HUES48 (cell line): ENCODE measurements around the gene HEXA.
"Not testable (repeated sequence)": the region's sequence is repeated elsewhere in the genome, so short reads cannot be mapped to it uniquely, and the experiment has no call there.

Experiments
- H3K27ac ChIP-seq: one replicate; pipeline ENCODE4 v1.7.0; 2013; ENCODE audit warnings: low read depth, low read length, inconsistent platforms
- H3K27me3 ChIP-seq: 2 replicates; pipeline ENCODE4 v1.6.1; 2013; ENCODE audit warnings: mild to moderate bottlenecking, low read length; ENCODE audit not compliant: control insufficient read depth, insufficient read depth
- H3K36me3 ChIP-seq: 2 replicates; pipeline ENCODE4 v1.6.1; 2013; ENCODE audit warnings: low read length; ENCODE audit not compliant: control insufficient read depth, insufficient read depth
- H3K4me1 ChIP-seq: 2 replicates; pipeline ENCODE4 v1.6.1; 2013; ENCODE audit warnings: mild to moderate bottlenecking, low read length; ENCODE audit not compliant: control insufficient read depth, insufficient read depth
- H3K4me3 ChIP-seq: 2 replicates; pipeline ENCODE4 v1.5.1; 2013; ENCODE audit warnings: mild to moderate bottlenecking, low read depth, low read length
- H3K9ac ChIP-seq: 2 replicates; pipeline ENCODE4 v1.6.1; 2013; ENCODE audit warnings: mild to moderate bottlenecking, low read depth, low read length, moderate library complexity
- H3K9me3 ChIP-seq: 2 replicates; pipeline ENCODE4 v1.6.1; 2013; ENCODE audit warnings: low read length; ENCODE audit not compliant: control insufficient read depth, insufficient read depth

Gene HEXA

DNA sequence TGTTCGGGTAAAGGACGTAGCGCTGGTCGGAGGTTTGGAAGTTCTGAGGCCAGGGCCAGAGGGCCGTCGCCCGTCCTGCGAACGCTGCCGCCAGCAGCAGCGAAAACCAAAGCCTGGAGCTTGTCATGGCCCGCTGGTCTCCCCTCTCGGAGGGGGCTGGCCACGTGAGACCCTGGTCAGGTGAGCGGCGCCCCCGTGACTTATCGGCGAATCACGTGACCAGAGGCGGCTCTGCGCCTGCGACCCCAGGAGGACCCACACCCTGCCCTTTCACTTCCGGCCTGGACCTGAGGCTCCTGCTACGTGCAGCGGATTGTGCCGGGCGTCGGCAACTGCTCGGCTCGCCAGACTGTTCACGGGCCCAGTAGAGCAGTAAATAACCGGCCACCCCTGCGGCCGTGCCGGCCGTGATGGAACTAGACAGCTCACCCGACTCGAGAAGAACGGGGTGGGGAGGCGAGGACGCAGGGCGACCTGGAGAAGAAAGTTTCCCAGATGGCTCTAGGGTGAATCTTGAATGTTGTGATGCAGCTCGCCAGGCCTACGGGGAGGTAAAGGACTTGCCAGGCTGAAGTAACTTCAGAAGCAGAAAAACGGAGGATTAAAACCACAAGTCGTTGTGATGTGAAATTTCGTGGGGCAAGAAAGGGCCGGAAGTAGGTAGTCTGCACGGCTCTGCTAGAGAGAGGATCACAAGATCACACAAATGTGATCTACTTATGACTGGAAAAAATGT is at the start of gene HEXA:
HEXA (minus strand) TSS at position 169 of the 736 bp plus-strand sequence; CDS start at position 127, 42 bp downstream.
- H3K36me3 ChIP-seq, result no peaks in the 10 kb centered on the region; the same call in 1 of the 2 replicates
- no peaks in the 10 kb centered on the region; the same call in 1 of the 2 replicates for H3K27me3 ChIP-seq
- peak within 1 kb of the TSS; percentile 70 for H3K27ac ChIP-seq
- H3K4me3 ChIP-seq, result peak within 1 kb of the TSS; percentile 83
- H3K9ac ChIP-seq, result peak within 1 kb of the TSS; percentile 83
- H3K9me3 ChIP-seq, result no peaks in the 10 kb centered on the region
- 0 out of 2 replicates have a peak, but pooled peaks cover 7% of the 10 kb centered on the region for H3K4me1 ChIP-seq

DNA sequence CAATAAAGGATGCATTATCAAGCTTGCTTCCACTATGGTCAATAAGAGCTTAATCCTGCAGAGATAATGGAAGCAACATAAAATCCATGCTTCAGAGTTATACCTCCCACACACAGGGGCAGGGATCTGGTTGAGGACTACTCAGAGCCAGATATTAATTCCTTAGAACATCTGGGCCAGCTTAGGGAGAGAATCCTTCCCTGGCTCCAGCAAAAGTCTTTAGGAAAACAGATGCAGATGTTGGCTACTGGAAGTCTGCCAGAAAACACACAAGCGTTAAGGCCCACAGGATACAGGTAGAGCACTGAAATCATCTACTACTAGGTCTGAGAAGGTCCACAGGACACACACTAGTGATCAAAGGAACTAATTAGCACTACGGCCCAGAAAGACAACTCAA is 47.4 kb upstream of the HEXA start:
- H3K4me1 ChIP-seq, result no peaks in the 10 kb centered on the region
- H3K27me3 ChIP-seq, result no peaks in the 10 kb centered on the region
- no peak overlapping the region for H3K9ac ChIP-seq
- no peaks in the 10 kb centered on the region for H3K36me3 ChIP-seq
- H3K27ac ChIP-seq, result no peak overlapping the region
- 0 out of 2 replicates have a peak, but pooled peaks cover 6% of the 10 kb centered on the region for H3K9me3 ChIP-seq
- H3K4me3 ChIP-seq, result no peak overlapping the region

DNA sequence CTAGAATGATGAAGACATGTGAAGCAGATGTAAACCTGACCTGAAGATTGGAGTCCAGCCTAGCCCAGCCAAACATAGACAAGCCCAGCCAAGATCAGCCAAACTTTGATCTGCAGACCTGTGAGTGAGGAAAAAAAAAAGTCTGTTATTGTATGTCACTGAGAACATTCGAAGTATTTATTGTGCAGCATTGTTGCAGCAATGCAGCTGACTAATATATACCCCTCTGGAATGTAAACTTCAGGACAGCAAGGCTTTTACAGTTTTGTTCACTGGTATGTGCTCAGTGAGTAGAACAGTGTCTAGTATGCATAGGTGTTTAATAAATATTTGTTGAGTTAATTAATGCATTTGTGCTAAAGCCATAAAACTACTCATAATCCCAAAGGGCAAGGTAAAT is 45.7 kb upstream of the HEXA start:
- H3K9me3 ChIP-seq, result no peaks in the 10 kb centered on the region
- H3K36me3 ChIP-seq, result no peaks in the 10 kb centered on the region
- no peak overlapping the region for H3K4me3 ChIP-seq
- H3K27ac ChIP-seq, result no peak overlapping the region
- H3K27me3 ChIP-seq, result no peaks in the 10 kb centered on the region
- no peaks in the 10 kb centered on the region for H3K4me1 ChIP-seq
- H3K9ac ChIP-seq, result no peak overlapping the region

DNA sequence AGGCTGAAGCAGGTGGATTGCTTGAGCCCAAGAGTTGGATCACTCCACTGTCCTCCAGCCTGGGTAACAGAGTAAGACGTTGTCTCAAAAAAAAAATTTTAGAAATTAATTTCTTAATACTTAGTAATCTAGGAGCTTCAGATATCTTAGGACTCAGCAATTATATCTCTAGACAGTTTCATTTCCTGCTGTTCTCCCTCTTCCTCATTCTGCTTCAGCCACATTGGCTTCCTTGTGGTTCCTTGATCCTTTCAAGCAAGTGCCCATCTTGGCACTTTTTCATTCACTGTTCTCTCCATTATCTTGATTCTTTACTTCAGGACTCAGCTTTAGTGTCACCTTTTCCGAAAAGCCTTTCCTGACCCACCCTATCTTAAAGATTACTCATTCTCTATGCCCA is 44.8 kb upstream of the HEXA start:
- Histone ChIP-seq H3K4me3 (no peak overlapping the region), H3K27ac (no peak overlapping the region), H3K9ac (no peak overlapping the region), H3K4me1 (no peaks in the 10 kb centered on the region), H3K27me3 (no peaks in the 10 kb centered on the region), H3K9me3 (no peaks in the 10 kb centered on the region), H3K36me3 (no peaks in the 10 kb centered on the region)

DNA sequence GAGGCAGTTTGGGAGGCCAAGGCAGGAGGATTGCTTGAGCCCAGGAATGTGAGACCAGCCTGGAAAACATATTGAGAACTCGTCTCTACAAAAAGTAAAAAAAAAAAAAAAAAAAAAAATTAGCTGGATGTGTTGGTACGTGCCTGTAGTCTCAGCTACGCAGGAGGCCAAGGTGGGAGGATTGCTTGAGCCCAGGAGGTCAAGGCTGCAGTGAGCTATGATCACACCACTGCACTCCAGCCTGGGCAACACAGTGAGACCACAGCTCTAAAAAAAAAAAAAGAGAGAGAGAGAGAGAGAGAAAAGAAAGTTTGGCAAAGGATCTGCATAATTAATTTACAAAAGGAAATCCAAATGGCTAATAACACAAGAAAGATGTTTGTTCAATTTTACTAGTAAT is 44.0 kb upstream of the HEXA start:
- H3K9ac ChIP-seq, H3K36me3 ChIP-seq, H3K4me3 ChIP-seq, H3K27ac ChIP-seq, H3K9me3 ChIP-seq, H3K27me3 ChIP-seq, H3K4me1 ChIP-seq: not testable (repeated sequence)

DNA sequence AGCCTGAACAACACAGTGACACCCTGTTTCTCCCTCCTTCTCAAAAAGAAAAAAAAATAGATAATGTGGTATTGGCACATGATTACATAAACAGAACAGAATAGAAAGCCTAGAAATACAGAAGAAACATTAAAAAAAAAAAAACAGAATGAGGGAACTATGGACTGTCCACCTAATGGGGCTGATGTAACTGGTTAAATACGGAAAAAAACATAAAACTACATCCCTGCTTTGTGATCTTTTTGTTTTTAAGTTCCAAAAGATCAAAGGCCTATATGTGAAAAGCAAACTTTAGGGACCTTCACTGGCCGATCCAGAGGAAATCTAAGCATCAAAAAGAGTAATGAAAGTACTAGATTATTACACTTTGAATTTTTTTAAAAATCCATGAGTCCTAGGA is 39.5 kb upstream of the HEXA start:
- no peaks in the 10 kb centered on the region for H3K36me3 ChIP-seq
- no peaks in the 10 kb centered on the region for H3K27me3 ChIP-seq
- no peak overlapping the region for H3K9ac ChIP-seq
- H3K4me1 ChIP-seq, result no peaks in the 10 kb centered on the region
- no peak overlapping the region for H3K27ac ChIP-seq
- no peak overlapping the region for H3K4me3 ChIP-seq
- no peaks in the 10 kb centered on the region for H3K9me3 ChIP-seq

DNA sequence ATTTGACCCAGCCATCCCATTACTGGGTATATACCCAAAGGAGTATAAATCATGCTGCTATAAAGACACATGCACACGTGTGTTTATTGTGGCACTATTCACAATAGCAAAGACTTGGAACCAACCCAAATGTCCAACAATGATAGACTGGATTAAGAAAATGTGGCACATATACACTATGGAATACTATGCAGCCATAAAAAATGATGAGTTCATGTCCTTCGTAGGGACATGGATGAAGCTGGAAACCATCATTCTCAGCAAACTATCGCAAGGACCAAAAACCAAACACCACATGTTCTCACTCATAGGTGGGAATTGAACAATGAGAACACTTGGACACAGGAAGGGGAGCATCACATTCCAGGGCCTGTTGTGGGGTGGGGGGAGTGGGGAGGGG is 37.5 kb upstream of the HEXA start:
- not testable (repeated sequence) for H3K9ac ChIP-seq, H3K4me1 ChIP-seq, H3K36me3 ChIP-seq, H3K4me3 ChIP-seq, H3K27ac ChIP-seq, H3K9me3 ChIP-seq, H3K27me3 ChIP-seq

DNA sequence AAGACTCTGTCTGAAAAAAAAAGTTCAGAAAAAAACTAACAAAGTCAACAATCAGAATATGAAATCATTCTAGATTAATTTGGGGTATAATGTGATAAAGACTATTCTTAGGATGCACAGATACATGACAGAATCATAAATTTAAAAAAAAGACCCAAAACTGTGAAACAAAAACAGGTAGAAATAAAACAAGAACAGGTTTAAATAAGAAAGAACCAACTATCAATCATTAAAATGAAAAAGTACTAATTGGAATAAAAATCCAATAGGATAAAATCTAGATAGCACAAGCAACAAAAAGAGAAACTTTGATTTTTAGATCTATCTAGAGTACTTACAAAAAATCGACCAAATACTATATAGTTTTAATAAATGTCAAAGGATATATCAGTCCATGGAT is 35.7 kb upstream of the HEXA start:
- peaks cover 4% of the 10 kb centered on the region for H3K27me3 ChIP-seq
- no peaks in the 10 kb centered on the region for H3K36me3 ChIP-seq
- no peak overlapping the region for H3K9ac ChIP-seq
- no peak overlapping the region for H3K27ac ChIP-seq
- no peaks in the 10 kb centered on the region for H3K9me3 ChIP-seq
- H3K4me3 ChIP-seq, result no peak overlapping the region
- no peaks in the 10 kb centered on the region for H3K4me1 ChIP-seq

DNA sequence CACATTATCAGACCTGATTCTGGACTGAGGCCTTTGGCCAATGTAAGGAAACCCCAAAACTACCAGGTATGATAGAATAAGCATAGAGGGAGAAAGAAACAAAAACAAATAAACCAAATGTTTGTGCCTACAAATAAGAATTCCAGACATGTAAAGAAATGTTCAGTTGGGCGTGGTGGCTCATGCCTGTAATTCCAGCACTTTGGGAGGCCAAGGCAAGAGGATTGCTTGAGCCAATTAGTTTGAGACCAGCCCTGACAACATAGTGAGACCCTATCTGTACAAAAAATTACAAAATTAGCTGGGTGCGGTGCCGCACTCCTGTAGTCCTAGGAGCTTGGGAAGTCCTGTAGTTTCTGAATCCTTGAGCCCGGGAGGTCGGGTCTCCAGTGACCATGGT is 35.3 kb upstream of the HEXA start:
- H3K36me3 ChIP-seq, result no peaks in the 10 kb centered on the region
- no peak overlapping the region for H3K27ac ChIP-seq
- no peak overlapping the region for H3K4me3 ChIP-seq
- no peaks in the 10 kb centered on the region for H3K4me1 ChIP-seq
- no peak overlapping the region for H3K9ac ChIP-seq
- no peaks in the 10 kb centered on the region for H3K9me3 ChIP-seq
- peaks cover 4% of the 10 kb centered on the region for H3K27me3 ChIP-seq

DNA sequence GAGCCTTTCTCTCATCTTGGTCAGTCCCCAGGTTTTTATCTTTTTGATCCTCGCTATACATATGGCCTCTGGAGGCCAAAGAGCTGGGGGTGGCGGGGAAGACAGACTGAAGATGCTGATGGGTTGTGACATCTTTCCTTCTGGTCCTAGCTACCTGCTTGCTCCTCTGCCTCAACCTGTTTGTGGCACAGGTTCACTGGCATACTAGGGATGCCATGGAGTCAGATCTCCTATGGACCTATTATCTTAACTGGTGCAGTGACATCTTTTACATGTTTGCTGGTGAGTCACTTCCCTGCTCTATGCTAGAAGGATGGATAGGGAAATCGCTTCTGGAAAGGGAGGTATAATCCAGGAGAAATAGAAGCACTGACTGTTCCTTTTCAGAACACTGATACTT is 31.1 kb upstream of the HEXA start:
- Histone ChIP-seq H3K27me3 (peaks cover 9% of the 10 kb centered on the region), H3K4me3 (no peak overlapping the region), H3K9me3 (no peaks in the 10 kb centered on the region), H3K27ac (no peak overlapping the region), H3K36me3 (no peaks in the 10 kb centered on the region), H3K9ac (no peak overlapping the region), H3K4me1 (no peaks in the 10 kb centered on the region)

DNA sequence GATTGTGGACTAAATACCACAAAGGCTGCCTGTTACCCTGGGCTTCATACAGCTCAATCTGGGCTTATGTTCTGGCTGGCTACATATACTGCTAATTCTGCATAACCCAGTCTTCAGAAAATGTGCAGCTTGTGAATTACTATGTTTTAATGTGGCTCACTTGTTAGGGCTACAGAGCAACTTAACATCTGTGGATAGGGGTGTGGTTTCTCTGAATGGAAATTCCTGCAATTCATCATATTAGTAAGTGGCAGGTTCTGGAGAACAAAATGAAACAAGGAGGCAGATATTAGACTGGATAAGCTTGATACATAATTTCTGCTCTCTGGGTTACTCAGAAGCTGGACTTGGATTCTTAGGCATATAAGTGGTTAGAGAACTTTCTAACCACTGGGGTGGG is 29.0 kb upstream of the HEXA start:
- Histone ChIP-seq H3K4me1 (no peaks in the 10 kb centered on the region), H3K27me3 (peaks cover 9% of the 10 kb centered on the region)

More for the DNA sequence above, 29.0 kb upstream of the HEXA start:
- H3K4me3 ChIP-seq, result no peak overlapping the region
- no peaks in the 10 kb centered on the region for H3K9me3 ChIP-seq
- no peak overlapping the region for H3K9ac ChIP-seq
- H3K27ac ChIP-seq, result no peak overlapping the region
- no peaks in the 10 kb centered on the region for H3K36me3 ChIP-seq
